ENCODE data around the gene LCLAT1.

Gene LCLAT1

GRCh38 chr2:30514848-30515435 lies 67.9 kb downstream of the LCLAT1 start:
- no peak for DNase-seq (ENCODE audit: low read depth in 2 of 2)

- DNase-seq (ENCODE audit: low read depth in 2 of 2): no peak
Observed at GRCh38 chr2:30516166-30516565, 69.1 kb downstream of the LCLAT1 start.

- DNase-seq (ENCODE audit: low read depth in 2 of 2): no peak
Observed at GRCh38 chr2:30519796-30520195, 72.8 kb downstream of the LCLAT1 start.

GRCh38 chr2:30522421-30522820 lies 75.4 kb downstream of the LCLAT1 start:
- DNase-seq (ENCODE audit: low read depth in 2 of 2): no peak

GRCh38 chr2:30527411-30527810 lies 80.4 kb downstream of the LCLAT1 start:
- no peak for DNase-seq (ENCODE audit: low read depth in 2 of 2)

- DNase-seq (ENCODE audit: low read depth in 2 of 2): no peak
Observed at GRCh38 chr2:30527859-30528258, 80.8 kb downstream of the LCLAT1 start.

- no peak for DNase-seq (ENCODE audit: low read depth in 2 of 2)
Observed at GRCh38 chr2:30530346-30530745, 83.3 kb downstream of the LCLAT1 start.

GRCh38 chr2:30541680-30542079 lies 94.6 kb downstream of the LCLAT1 start:
- no peak for DNase-seq (ENCODE audit: low read depth in 2 of 2)

GRCh38 chr2:30545875-30546274 lies 98.8 kb downstream of the LCLAT1 start:
- DNase-seq (ENCODE audit: low read depth in 2 of 2): no peak

- DNase-seq (ENCODE audit: low read depth in 2 of 2): no peak
Observed at GRCh38 chr2:30548386-30548785, 101.3 kb downstream of the LCLAT1 start.

GRCh38 chr2:30549096-30549495 lies 102.0 kb downstream of the LCLAT1 start:
- DNase-seq (ENCODE audit: low read depth in 2 of 2): no peak

GRCh38 chr2:30559544-30560275 lies 112.7 kb downstream of the LCLAT1 start:
- DNase-seq (ENCODE audit: low read depth in 2 of 2): no peak

GRCh38 chr2:30561349-30561748 lies 114.3 kb downstream of the LCLAT1 start:
- no peak for DNase-seq (ENCODE audit: low read depth in 2 of 2)

GRCh38 chr2:30565851-30566358 lies 118.9 kb downstream of the LCLAT1 start:
- no peak for DNase-seq (ENCODE audit: low read depth in 2 of 2)

GRCh38 chr2:30566631-30567030 lies 119.6 kb downstream of the LCLAT1 start:
- DNase-seq (ENCODE audit: low read depth in 2 of 2): peak in 1 of 2 experiments; percentile 26

- no peak for DNase-seq (ENCODE audit: low read depth in 2 of 2)
Observed at GRCh38 chr2:30567317-30567716, 120.3 kb downstream of the LCLAT1 start.

- DNase-seq (ENCODE audit: low read depth in 2 of 2): peak in 1 of 2 experiments; percentile 40
Observed at GRCh38 chr2:30569946-30570345, 122.9 kb downstream of the LCLAT1 start.

- no peak for DNase-seq (ENCODE audit: low read depth in 2 of 2)
Observed at GRCh38 chr2:30577151-30577550, 130.1 kb downstream of the LCLAT1 start.

GRCh38 chr2:30580391-30580790 lies 133.3 kb downstream of the LCLAT1 start:
- no peak for DNase-seq (ENCODE audit: low read depth in 2 of 2)

- no peak for DNase-seq (ENCODE audit: low read depth in 2 of 2)
Observed at GRCh38 chr2:30582521-30582920, 135.5 kb downstream of the LCLAT1 start.

GRCh38 chr2:30583204-30583749 lies 136.2 kb downstream of the LCLAT1 start:
- DNase-seq (ENCODE audit: low read depth in 2 of 2): no peak

GRCh38 chr2:30584116-30584515 lies 137.1 kb downstream of the LCLAT1 start:
- DNase-seq (ENCODE audit: low read depth in 2 of 2): no peak

- DNase-seq (ENCODE audit: low read depth in 2 of 2): no peak
Observed at GRCh38 chr2:30588994-30589393, 141.9 kb downstream of the LCLAT1 start.
